Fibroblast of lung (primary cell): ENCODE data around the gene BAZ2B. TPM values are rescaled to one million over a fixed set of nuclear protein-coding genes. Genes with fewer than 3 reads are reported as not detected.

ENCODE experiments used
- DNase-seq, 2 donors: peaks; one replicate each; pipeline versions ENCODE4 v3.0.0 to v3.0.0-alpha.2; 2010; ENCODE audit warnings: low read depth in 2 of 2
- H2AFZ ChIP-seq: 2 replicates; pipeline ENCODE4 v1.5.1; 2012; ENCODE audit warnings: low read length, control low read depth, inconsistent platforms
- H3K27ac ChIP-seq: 2 replicates; pipeline ENCODE4 v1.5.1; 2011; ENCODE audit warnings: low read length, control low read depth; ENCODE audit not compliant: insufficient read depth
- H3K27me3 ChIP-seq: 2 replicates; pipeline ENCODE4 v1.5.1; 2011; ENCODE audit warnings: mild to moderate bottlenecking, low read length; ENCODE audit not compliant: control insufficient read depth, insufficient read depth
- H3K36me3 ChIP-seq: 2 replicates; pipeline ENCODE4 v1.5.1; 2011; ENCODE audit warnings: low read length; ENCODE audit not compliant: control insufficient read depth, insufficient read depth
- H3K4me1 ChIP-seq: 2 replicates; pipeline ENCODE4 v1.5.1; 2011; ENCODE audit warnings: low read length; ENCODE audit not compliant: control insufficient read depth, insufficient read depth; ENCODE audit errors: extremely low read depth
- H3K4me2 ChIP-seq: 2 replicates; pipeline ENCODE4 v1.5.1; 2011; ENCODE audit warnings: low read length, control low read depth; ENCODE audit not compliant: insufficient read depth; ENCODE audit errors: extremely low read depth
- H3K4me3 ChIP-seq, 4 experiments: fragments of 200-600 bp in 1 of 4; sonication (generic) in 1 of 4; replicated peaks in 1 of 4; 2 replicates each; pipeline ENCODE4 v1.5.1; 2011 to 2016; ENCODE audit warnings: low read length in 4 of 4, low read depth in 3 of 4, mild to moderate bottlenecking in 3 of 4, control low read depth in 2 of 4, inconsistent platforms in 1 of 4, mixed read lengths in 1 of 4; ENCODE audit not compliant: insufficient read depth in 1 of 4; ENCODE audit errors: control extremely low read depth in 1 of 4
- H3K79me2 ChIP-seq: 2 replicates; pipeline ENCODE4 v1.5.1; 2012; ENCODE audit warnings: mild to moderate bottlenecking, low read length, inconsistent platforms; ENCODE audit not compliant: control insufficient read depth, insufficient read depth
- H3K9ac ChIP-seq: 2 replicates; pipeline ENCODE4 v1.5.1; 2011; ENCODE audit warnings: mild to moderate bottlenecking, low read length, control low read depth; ENCODE audit not compliant: insufficient read depth
- H3K9me3 ChIP-seq: 2 replicates; pipeline ENCODE4 v1.5.1; 2012; ENCODE audit warnings: low read depth, low read length; ENCODE audit not compliant: control insufficient read depth, insufficient read depth
- H4K20me1 ChIP-seq: 2 replicates; pipeline ENCODE4 v1.5.1; 2011; ENCODE audit warnings: low read length; ENCODE audit not compliant: control insufficient read depth, insufficient read depth; ENCODE audit errors: extremely low read depth
- CTCF ChIP-seq, 2 donors: IDR thresholded peaks in 1 of 2; conservative IDR thresholded peaks in 1 of 2; 1 replicate in 1 of 2; 2 replicates in 1 of 2; pipeline ENCODE4 v1.5.1; 2011 to 2012; ENCODE audit warnings: low read length in 2 of 2, control low read depth in 1 of 2, inconsistent platforms in 1 of 2, low read depth in 1 of 2, mild to moderate bottlenecking in 1 of 2
- EZH2 ChIP-seq: IDR thresholded peaks from 2 replicates; pipeline ENCODE4 v1.5.1; 2012; ENCODE audit warnings: low read length, control low read depth, mild to moderate bottlenecking; ENCODE audit errors: missing control alignments
- polyA plus RNA-seq, 2 donors: library from polyadenylated mRNA; depleted of rRNA in 1 of 2; stranded (reverse) in 1 of 2; unstranded in 1 of 2; fragments of >200 nt; gene quantifications; 2 replicates each; pipeline ENCODE4 v1.2.1, GENCODE V29; 2011 to 2012; ENCODE audit warnings: missing spikeins in 1 of 2
- total RNA-seq: library from RNA; depleted of rRNA; stranded (reverse); fragments of >200 nt; gene quantifications from 2 replicates; pipeline ENCODE4 v1.2.1, GENCODE V29; 2014

The BAZ2B gene
- total and polyA plus RNA-seq, 2 donors (not counting 1 experiment from before 2014, with no cell fraction given) = 28.0 to 61.8 TPM

DNA sequence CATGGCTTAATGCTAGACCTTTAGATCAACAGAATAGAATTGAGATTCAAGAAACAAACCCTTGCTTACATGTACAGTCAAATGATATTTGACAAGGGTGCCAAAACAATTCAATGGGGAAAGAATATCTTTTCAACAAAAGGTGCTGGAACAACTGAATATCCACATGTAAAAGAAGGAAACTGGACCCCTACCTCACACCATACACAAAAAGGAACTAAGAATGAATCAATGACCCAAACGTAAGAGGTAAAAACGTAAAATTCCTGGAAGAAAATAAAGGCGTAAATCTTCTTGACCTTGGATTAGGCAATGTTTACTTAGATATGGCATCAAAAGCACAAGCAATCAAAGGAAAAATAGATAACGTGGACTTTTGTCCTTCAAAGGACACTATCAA lies 43.1 kb downstream of the BAZ2B start:
- no peak for TF ChIP-seq CTCF (conservative IDR thresholded peaks at IDR 0.05 in 1 of 2, IDR thresholded peaks at IDR 0.05 in 1 of 2; ENCODE audit: low read depth in 1 of 2, low read length in 2 of 2)
- TF ChIP-seq EZH2 = no peak
- Histone ChIP-seq H3K4me1 (no peaks in the 10 kb centered on the region), H3K27ac (no peak overlapping the region), H3K9me3 (no peaks in the 10 kb centered on the region), H3K79me2 (no peaks in the 10 kb centered on the region), H3K27me3 (no peaks in the 10 kb centered on the region), H3K4me2 (no peak overlapping the region), H4K20me1 (no peaks in the 10 kb centered on the region), H2AFZ (no peak overlapping the region), H3K4me3 (no peak overlapping the region), H3K36me3 (no peaks in the 10 kb centered on the region), H3K9ac (no peak overlapping the region)
- no peak for DNase-seq

DNA sequence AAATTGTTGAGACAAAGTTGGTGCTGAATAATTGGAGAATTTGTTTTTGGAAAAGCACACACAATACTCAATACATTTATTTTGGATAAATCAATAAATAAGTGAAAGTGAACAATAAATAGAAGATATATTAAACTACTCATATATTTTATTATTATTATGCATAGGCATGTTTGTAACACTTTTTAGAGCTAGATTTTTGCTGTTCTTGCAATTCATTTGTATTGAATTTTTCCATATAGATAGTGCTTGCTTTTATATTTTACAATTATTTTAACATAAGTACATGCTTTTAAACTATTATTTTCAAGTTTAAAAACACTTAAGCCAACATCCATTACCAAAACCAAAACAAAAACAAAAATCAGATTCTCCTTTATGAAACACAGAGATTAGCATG lies 43.9 kb downstream of the BAZ2B start:
- H4K20me1 ChIP-seq = no peaks in the 10 kb centered on the region
- H3K27ac ChIP-seq = no peak overlapping the region
- no peaks in the 10 kb centered on the region for H3K27me3 ChIP-seq
- H3K9me3 ChIP-seq = no peaks in the 10 kb centered on the region
- no peaks in the 10 kb centered on the region for H3K4me1 ChIP-seq
- DNase-seq = no peak
- H3K36me3 ChIP-seq = no peaks in the 10 kb centered on the region
- no peak for TF ChIP-seq EZH2
- TF ChIP-seq CTCF (conservative IDR thresholded peaks at IDR 0.05 in 1 of 2, IDR thresholded peaks at IDR 0.05 in 1 of 2; ENCODE audit: low read depth in 1 of 2, low read length in 2 of 2) = no peak
- H3K4me2 ChIP-seq = no peak overlapping the region
- H3K9ac ChIP-seq = no peak overlapping the region
- H3K4me3 ChIP-seq = no peak overlapping the region
- H3K79me2 ChIP-seq = no peaks in the 10 kb centered on the region
- H2AFZ ChIP-seq = no peak overlapping the region

DNA sequence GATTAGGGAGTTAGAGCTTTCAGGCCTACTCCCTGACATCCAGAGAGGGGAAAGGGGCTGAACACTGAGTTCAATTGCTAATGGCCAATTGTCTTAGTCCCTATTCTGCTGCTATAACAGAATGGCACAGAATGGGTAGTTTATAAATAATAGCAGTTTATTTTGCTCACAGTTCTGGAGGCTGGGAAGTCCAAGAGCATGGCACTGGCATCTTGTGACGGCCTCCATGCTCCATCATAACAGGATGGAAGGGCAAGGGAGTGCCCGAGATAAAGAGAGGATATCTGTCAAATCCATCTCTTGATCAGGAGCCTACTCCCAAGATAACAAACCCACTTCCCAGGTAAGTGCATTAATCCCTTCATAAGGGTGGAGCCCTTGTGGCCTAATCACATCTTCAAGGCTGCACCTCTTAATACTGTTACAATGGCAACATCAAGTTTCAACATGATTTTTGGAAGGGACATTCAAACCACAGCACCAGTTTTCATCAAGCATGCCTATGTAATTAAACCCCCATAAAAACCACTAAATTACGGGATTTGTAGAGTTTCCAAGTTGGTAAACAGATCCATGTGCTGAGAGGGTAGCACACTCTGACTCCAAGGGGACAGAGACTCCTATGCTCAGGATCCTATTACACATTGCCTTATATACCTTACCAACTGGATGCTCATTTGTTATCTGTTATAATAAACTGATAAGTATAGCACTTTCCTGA lies 44.6 kb downstream of the BAZ2B start:
- H3K27me3 ChIP-seq = no peaks in the 10 kb centered on the region
- no peaks in the 10 kb centered on the region for H3K36me3 ChIP-seq
- TF ChIP-seq EZH2 (no peak), CTCF (conservative IDR thresholded peaks at IDR 0.05 in 1 of 2, IDR thresholded peaks at IDR 0.05 in 1 of 2; ENCODE audit: low read depth in 1 of 2, low read length in 2 of 2) (no peak)
- H3K4me2 ChIP-seq = no peak overlapping the region
- no peaks in the 10 kb centered on the region for H3K79me2 ChIP-seq
- no peak for DNase-seq
- H4K20me1 ChIP-seq = no peaks in the 10 kb centered on the region
- no peak overlapping the region for H3K9ac ChIP-seq
- H3K9me3 ChIP-seq = no peaks in the 10 kb centered on the region
- H3K4me3 ChIP-seq = no peak overlapping the region
- H3K27ac ChIP-seq = no peak overlapping the region
- no peak overlapping the region for H2AFZ ChIP-seq
- no peaks in the 10 kb centered on the region for H3K4me1 ChIP-seq
